ENCODE measurements around the gene COL18A1. TPM values are rescaled to one million over a fixed set of nuclear protein-coding genes. Genes with fewer than 3 reads are reported as not detected.

Gene COL18A1
- total RNA-seq, 4 donors from 2014 or later, result 124 to 224 (median 173) TPM

DNA sequence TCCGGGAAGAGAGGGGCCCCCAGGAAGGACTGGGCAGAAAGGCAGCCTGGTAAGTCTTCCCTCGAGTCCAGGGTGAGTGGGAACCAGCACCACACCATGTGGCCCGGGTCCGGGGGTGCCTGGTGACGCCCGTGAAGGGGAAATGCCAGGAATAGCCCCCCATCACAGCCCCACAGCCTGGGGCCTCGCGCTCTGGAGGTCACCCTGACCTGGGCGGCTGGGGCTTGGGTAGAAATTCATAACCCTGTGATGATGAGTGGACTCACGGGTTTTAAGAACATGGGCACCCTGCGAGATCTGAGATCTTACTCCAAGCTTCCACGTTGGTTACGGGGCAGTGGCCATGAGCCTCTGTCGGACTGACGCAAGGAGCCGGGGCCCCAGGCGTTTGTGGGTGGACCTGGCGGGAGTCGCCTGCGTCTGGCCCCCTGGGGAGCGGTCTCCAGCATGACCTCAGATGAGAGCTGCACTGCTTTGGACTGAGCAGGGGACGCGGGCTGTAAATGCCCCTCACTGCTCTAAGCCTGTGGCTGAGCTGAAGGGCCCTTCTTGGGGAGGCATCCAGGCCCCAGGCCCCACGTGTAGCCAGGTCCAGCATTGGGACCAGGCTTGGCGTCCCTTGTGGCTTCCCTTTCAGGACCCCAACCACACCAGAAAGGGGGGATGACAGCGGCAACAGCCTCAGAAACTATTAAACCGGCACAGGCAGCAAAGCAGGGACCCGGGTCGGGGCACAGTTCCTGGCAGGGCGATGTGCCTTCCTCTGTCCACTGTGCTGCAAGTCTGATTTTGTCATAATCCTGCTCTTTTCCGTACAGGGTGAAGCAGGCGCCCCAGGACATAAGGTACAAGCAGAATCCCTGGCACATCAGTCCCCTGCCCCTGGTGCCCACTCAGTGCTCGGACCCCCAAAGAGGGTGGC is 77.3 kb downstream of the COL18A1 start:
- TF ChIP-seq CTCF (IDR thresholded peaks at IDR 0.05) (no peak), EP300 (IDR thresholded peaks at IDR 0.05) (no peak), POLR2A (IDR thresholded peaks at IDR 0.05) (no peak)
- Histone ChIP-seq H3K4me1 (peaks cover 0 to 15% (median 11%) of the 10 kb centered on the region in 4 donors), H3K9me3 (no peaks in the 10 kb centered on the region), H3K27ac (peak overlapping the region in 1 of 4 donors; percentile 47), H3K27me3 (no peaks in the 10 kb centered on the region), H3K36me3 (peaks cover 0 to 68% (median 0%) of the 10 kb centered on the region in 3 donors), H3K4me3 (no peak overlapping the region)
- 90 to 92% methylated on average over 23 to 30 of the region's 33 CpGs for WGBS, 2 donors
- DNase-seq (ENCODE audit: low spot score in 2 of 2), result no peak

DNA sequence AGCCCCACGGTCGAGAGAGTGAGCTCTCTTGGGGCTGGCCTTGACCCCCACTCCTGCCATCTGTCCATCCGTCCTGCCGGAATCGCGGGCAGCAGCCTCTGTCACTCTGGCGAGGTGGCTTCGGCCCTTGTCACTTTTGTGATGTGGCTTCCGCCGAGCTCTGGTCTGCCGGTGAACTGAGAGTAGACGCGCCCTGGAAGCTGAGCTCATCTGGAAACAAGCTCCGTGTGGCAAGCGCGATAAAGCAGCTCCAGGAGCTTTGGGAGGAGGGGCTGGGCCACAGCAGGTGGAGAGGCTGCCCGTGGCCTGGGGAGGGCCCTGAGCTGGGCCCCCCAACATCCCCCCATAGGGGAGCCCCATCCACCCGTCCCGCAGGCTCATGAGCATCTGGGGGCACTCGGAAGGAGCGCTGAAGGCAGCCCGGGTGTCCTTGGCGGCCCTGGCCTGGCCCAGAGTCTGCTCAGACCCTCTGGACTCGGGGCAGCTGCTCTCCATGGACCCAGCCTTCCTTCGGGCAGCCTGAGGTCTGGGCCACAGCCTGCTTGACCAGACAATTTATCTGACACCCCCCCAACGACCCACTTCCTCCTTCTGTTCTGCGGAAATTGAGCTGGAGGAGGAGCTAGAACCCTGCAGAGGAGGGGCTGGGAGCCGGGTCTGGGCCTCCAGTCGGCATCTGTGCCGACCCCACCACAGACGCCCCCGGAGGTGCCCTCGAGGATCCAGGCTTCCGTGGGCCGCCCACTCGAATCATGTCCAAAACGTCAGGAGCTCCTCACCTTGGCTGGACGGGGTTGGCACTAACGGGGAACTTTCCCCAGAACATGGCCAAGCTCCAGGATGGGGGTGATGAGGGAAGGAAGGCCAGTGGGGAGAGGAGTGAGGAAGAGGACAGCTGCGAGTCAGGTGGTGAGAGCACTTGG is 78.2 kb downstream of the COL18A1 start:
- Histone ChIP-seq H3K27me3 (no peaks in the 10 kb centered on the region), H3K9me3 (no peaks in the 10 kb centered on the region), H3K4me1 (peaks cover 0 to 6% (median 2%) of the 10 kb centered on the region in 4 donors), H3K36me3 (peaks cover 0 to 76% (median 0%) of the 10 kb centered on the region in 3 donors), H3K27ac (peak overlapping the region in 2 of 4 donors; percentile 47 to 59), H3K4me3 (peak overlapping the region in 1 of 4 donors; percentile 4)
- no peak for DNase-seq (ENCODE audit: low spot score in 2 of 2)
- TF ChIP-seq POLR2A (IDR thresholded peaks at IDR 0.05) (no peak), CTCF (IDR thresholded peaks at IDR 0.05) (no peak), EP300 (IDR thresholded peaks at IDR 0.05) (peak in 1 of 2 donors; percentile 7)
- 71 to 74% methylated on average over 22 to 36 of the region's 40 CpGs for WGBS, 2 donors

- 84 to 86% methylated on average over 6 of the region's 6 CpGs for WGBS, 2 donors
- Histone ChIP-seq H3K4me1 (no peaks in the 10 kb centered on the region), H3K4me3 (no peak overlapping the region), H3K9me3 (no peaks in the 10 kb centered on the region), H3K27me3 (no peaks in the 10 kb centered on the region), H3K27ac (no peak overlapping the region), H3K36me3 (peaks cover 0 to 70% (median 0%) of the 10 kb centered on the region in 3 donors)
- TF ChIP-seq EP300 (IDR thresholded peaks at IDR 0.05) (no peak), POLR2A (IDR thresholded peaks at IDR 0.05) (no peak), CTCF (IDR thresholded peaks at IDR 0.05) (no peak)
- DNase-seq (ENCODE audit: low spot score in 2 of 2), result no peak
Measured at GRCh38 chr21:45484318-45484717, 79.4 kb downstream of the COL18A1 start.

DNA sequence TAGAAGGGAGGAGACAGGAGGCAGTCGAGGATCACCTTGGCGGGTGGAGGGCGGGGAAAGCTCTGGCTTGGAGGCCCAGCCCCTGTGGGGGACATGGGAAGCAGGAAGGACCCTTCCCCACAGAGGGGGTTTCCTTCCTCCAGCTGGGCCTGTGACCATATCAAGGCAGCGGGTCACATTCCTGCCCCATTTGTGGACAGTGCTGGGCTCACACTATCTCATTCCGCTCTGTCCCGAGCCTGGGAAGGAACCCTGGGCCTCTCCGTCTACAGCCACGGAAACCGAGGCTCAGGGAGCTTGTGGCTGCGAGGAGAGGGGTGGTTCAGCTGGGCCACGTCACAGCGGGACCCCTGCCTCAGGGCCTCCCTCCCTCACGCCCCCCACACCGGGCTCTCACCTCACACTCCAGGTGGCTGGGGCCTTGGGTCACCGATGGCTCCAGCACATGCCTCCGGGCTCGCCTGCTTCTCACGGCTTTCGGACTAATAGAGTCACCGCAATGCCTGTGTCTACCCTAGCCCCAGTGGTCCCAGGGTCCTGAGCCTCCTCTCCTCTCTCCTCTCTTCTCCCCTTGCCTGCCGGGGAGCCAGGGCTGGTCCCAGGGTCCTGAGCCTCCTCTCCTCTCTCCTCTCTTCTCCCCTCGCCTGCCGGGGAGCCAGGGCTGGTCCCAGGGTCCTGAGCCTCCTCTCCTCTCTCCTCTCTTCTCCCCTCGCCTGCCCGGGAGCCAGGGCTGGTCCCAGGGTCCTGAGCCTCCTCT is 80.9 kb downstream of the COL18A1 start:
- Histone ChIP-seq H3K4me3 (no peak overlapping the region), H3K9me3 (no peaks in the 10 kb centered on the region), H3K4me1 (no peaks in the 10 kb centered on the region), H3K27ac (no peak overlapping the region), H3K27me3 (no peaks in the 10 kb centered on the region), H3K36me3 (peaks cover 0 to 63% (median 0%) of the 10 kb centered on the region in 3 donors)
- DNase-seq (ENCODE audit: low spot score in 2 of 2), result no peak
- 86 to 93% methylated on average over 21 to 25 of the region's 25 CpGs for WGBS, 2 donors
- TF ChIP-seq POLR2A (IDR thresholded peaks at IDR 0.05) (no peak), EP300 (IDR thresholded peaks at IDR 0.05) (no peak), CTCF (IDR thresholded peaks at IDR 0.05) (no peak)
